Measurements from ENCODE around the gene KLHL25.

The KLHL25 gene

DNA sequence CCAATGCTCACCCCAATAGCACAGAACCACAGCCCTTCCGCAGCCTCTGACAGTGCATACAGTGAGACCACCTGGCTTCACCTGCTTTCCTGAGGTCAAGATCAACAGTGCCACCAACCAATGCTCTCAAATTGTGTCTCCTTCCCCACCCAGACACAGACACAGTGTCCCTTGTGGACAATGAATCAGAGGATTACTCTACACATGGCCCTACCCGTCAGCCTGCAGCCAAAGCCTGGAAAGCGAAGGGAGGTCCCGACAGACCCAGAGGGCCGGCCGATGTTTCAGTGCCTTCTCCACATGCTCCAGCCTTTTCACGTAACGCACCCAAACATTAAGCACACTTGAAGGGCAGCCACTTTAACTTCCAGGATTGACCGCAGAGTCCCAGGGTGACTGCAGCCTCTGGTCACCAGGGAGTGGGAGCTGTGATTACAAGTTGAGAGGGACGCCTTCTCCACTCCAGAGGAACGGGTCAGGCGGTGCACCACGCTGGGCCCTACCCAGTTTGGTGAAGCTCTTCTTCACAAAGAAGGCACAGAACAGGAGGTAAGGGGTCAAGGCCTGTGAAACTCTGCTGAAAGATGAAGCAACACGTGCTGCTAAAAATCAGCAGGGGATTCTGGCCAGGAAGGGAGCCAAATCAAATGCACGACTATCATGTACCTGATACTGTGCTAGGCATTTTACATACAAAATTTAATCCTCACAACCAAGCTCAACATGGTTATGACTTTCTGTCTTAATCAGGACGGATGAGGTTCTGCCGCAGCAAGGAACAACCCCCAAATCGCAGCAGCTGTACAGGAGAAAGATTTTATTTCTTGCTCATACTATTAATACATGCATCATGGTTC is 17.2 kb downstream of the KLHL25 start:
- DNase-seq = no peak

DNA sequence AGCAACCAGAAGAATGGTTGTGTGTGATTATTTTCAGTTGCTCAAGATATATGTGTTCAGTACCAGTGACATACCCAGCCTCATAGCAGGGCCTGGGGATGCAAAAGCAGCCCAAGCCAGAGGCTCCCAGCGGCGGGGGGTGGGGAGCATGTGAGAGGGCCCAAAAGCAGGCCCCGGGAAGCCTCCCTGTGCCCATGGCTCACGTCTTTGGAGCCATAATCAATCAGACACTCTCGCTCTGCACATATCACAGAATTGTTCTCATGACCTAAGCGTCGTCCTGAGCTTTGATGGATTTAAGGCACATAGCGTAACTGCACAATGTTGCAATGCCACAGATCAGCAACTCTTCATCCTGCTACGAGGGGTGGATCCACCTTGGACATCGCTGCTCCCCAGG is 20.8 kb downstream of the KLHL25 start:
- no peak for DNase-seq

DNA sequence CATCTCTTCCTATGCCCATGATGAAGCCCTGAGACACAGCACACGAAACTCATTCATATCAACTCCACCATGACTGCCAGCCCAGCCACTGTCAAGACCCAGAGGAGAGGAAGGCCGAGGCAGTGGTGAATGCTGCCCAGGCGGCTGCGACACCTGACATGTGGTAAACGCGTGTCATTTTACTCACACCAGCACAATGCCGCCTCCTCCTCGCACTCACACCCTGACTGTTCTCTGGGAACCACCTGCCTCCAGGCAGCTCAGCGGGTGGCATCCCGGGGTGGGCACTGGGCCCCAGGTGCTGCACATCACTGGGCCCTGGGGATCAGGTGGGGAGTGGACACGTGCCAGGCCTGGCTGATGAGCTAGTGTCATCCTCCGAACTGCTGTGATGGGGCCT is 21.5 kb downstream of the KLHL25 start:
- DNase-seq = no peak

DNA sequence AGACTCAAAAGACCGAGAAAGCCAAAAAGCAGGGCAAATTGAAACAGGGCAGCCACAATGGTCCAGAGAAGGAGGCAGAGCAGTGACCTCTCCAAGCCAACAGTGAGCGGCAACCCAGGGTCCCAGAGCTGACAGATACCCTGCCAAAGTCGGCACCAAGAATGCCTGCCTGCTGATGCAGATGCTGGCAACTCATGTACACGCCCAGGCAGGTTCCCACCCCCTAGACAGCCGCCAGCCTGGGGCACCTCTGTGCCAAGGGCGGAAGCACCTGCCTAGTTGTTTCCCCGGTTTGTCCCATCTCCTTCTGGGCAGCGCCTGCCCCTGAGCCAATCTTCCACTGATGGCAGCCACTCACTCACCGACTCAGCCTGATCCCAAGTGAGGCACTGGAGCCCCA is 22.1 kb downstream of the KLHL25 start:
- no peak for DNase-seq

DNA sequence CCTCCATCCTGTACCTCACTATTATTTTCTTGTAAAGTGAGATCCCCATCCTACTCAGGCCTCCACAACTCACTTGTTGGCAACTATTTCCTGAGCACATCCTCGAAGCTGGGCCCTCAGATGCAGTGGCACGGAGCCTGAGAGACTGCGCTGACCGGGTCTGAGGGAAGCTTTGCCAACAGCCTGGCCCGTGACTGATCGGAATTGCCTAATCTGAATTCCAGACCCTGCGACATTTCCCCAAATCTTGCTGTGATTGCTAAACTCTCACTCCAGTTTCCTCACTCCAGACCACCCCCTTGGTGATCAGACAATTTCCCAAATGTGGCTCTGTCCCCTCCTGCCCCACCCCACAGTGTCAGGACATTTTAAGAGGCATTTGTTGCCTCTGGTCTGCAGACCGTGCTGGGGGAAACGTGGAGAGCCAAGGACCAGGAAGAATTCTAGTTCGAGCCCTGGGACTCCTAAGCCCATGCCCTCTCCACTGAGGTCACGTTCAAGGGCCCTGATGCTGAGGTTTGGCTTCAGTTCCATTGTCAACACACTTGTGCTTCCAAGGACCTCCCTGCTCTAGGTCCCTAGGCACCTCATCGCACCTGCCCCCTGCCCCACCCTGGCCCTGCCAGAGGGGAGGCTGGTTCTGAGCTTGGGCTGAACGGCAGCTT is 22.8 kb downstream of the KLHL25 start:
- peak; percentile 4 for DNase-seq

DNA sequence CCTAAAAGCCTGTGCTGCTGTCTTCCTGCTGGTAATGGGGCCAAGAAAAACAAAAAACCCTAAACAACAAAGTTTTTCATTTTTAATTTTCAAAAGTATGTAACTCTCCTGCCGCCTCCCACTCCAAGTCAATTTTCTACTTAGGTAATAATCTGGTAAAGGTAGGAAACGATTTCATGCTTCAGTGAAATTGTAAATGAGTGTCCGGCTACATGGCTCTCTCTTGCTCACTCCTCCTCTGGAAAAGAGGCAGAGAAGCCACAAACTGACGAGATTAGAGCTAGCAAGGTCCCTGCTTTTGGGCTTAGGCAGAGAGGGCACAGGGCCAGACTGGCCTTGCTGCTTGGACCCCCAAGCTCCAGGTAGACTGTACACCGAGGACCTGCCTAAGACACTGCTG is 23.5 kb downstream of the KLHL25 start:
- DNase-seq = no peak

DNA sequence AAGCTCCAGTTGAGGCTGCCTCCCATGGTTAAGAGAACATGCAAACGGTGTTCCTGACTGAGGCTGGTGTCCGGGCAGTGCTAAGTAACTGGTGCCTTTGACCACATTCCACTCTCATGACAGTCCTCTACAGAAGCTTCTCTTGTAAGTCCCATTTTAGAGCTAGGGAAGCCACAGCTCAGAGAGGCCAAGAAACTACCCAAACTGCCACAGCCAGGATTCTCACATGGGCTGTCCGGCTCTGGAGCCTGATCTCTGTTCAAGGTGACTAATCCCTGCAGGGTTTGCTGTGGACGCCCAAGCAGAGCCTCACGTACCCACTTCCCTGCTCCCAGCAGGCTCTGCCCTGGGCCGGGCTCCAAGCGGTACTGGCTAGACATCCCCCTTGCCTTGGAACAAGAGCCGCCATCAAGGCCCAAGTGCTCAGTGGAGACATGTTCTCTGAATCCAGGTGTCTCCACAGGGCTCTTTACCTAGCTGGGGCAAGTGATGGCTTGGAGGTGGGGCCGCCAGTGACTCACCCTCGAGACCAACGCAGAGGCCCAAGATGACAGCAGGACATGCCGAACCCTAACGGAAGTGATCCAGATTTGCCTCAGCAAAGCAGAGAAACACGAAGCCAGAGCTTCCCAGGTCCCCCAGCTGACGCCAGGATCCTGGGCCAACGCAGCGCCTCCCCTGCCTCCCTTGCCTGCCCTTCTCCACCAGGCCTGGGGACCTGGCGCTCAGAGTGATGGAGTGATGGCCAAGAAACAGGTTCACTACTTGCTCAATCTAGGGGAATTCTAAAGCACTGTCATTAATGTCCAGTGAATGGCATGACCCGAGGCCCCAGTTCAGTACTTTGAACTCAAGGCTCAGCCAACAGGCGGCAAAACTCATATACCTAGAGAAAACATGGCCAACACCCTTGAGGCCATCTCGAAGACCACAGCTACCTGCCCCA is 24.4 kb downstream of the KLHL25 start:
- DNase-seq = no peak

DNA sequence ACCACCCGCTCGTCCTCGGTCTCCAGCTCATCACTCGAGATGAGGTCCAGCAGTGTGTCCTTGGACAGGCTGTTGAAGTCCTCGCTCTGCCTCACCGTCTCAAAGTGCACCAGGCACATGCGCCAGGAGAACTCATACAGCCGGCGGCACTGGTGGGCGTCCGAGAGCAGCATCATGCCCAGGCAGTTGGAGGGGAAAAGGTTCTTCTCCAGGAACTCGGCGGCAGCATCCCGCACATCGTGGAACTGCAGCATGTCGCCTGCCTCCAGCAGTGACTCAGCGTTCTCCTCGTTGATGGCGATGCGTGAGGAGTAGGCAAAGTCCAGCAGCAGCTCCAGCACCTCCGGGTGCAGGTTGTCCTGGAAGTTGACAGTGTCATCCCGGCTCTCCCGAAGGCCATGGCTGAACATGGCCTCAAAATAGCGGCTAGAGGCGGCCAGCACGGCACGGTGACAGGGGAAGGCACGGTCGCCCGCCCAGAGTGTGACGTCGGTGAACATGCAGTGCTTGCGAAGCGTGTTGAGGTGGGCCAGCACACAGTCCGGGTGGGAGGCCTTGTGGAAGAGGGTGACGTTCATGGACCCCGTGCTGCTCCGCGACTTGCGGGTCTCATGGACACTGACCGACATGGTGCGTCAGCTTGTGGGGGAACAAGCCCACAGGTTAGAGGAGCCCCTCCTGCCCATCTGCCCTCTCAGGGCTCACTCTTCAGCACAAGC is 25.4 kb downstream of the KLHL25 start:
- no peak for DNase-seq

DNA sequence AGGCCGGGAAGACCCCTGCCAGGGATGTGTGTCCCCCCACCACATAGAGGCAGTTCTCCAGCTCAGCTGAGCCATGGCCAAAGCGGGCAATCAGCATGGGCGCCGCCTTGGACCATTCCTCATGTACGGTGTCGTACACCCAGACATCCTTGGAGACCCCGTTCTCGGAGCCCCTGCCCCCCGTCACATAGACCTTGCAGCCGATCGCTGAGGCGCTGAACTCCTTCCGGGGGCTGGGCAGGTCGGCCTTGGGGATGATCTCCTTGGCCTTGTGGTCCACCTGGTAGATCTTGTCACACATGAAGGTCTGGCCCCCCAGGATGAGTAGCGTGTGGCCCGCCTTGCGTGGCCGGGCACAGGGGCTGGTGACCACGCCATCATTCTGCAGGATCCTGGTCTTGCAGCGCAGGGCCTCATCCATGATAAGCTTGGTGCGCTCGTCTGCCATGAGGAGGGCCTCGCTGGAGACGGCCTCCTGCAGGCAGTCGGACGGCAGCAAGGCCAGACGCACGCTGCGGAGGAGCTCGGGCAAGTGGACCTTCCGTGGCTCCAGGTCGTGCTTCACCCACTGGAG is 26.0 kb downstream of the KLHL25 start:
- no peak for DNase-seq

DNA sequence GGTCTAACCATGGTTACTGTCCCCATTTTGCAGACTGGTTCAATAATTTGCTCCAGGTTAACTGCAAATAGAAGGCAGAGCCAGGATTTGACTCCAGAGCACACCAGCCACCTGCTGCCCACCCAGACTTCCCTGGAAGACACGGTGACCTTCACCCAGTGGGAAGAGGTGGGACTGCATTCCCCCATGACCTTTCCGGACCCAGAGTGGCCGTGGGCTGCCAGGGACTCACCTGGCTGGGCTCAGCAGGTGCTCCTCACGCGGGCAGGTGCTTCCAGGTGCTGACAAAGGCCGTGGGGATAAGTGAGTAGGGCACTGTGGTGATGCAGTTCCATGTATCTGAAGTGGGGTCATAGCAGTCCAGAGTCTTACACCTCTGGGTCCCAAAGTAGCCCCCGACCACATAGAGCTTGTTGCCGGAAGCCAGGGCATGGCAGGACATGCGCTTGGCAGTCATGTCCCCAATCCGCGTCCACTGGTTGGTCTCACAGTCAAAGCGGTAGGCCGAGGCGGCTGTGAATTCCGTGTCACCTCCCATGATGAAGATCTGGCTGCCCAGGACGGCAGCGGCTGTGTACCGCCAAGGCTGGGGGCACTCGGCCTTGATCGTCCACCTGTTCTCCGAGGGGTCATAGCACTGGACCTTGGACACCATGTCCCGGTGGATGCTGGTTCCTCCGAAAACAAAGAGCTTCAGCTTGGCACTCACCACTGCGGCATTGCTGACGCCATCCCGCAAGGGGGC is 26.8 kb downstream of the KLHL25 start:
- no peak for DNase-seq

DNA sequence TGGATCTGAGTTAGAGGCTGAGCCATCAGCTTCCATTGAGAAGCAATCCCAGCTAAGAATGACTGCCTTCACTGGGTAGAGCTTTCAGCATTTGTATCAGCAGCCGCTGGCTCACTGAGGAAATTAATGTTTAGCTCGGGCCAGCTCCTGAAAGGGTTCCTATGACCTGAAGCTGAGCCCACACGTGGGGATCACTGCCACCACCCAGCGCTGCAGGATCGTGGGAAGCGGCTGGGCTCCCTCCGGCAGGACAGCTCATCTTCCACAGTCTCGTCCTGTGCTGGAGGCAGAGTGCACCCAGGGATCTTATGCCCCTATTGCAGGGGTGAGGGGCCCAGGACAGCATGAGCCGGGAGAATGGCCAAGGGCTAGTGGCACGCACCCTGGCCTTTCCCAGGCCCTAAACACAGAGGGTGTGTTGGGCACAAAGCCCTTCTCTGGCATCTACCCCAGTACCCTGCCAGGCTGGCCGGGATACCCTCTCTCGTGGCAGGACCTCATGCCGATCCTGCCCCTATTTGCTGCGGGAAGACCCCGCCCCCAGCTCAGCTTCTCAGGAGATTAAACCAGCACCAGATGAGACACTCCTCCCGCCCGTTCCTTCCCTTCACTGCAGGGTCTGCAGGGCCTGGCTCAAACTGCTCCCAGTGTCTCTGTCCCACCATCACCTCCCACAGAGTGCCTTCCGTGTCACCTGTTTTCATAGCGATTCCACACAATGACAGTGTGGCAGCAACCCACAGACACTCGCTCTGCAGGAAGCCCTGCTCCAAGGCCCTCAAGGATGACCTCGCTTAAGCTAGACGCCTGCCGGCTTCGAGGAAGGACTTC is 28.5 kb downstream of the KLHL25 start:
- no peak for DNase-seq

DNA sequence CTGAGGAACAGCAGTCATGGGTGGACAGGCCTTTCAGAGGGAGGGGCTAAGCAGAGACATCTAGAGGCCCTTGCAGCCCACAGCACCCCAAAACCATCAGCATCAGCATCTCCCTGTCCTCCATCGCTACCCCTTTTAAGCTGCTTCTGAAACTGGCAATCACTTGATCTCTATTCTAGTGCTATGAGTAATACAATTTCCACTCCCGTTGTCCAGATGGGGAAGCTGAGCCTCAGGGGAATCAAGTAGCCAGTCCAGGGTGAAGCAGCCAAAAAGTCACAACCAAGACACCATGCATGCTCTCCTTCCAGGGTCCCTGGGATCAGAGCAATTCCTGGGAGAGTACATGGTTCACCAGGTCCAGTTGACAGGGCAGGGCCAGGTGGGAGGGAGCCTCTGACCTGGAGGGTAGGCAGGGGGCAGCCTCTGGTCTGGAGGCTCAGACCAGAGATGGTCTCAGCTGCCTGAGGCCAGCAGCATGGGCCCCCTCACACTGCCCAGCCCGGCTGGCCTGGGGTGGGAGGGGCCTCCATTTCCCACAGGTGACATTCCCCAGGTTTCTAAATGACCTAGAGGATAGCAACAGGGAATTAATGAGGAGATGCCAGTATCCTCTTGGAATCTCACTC is 30.0 kb downstream of the KLHL25 start:
- DNase-seq = no peak

DNA sequence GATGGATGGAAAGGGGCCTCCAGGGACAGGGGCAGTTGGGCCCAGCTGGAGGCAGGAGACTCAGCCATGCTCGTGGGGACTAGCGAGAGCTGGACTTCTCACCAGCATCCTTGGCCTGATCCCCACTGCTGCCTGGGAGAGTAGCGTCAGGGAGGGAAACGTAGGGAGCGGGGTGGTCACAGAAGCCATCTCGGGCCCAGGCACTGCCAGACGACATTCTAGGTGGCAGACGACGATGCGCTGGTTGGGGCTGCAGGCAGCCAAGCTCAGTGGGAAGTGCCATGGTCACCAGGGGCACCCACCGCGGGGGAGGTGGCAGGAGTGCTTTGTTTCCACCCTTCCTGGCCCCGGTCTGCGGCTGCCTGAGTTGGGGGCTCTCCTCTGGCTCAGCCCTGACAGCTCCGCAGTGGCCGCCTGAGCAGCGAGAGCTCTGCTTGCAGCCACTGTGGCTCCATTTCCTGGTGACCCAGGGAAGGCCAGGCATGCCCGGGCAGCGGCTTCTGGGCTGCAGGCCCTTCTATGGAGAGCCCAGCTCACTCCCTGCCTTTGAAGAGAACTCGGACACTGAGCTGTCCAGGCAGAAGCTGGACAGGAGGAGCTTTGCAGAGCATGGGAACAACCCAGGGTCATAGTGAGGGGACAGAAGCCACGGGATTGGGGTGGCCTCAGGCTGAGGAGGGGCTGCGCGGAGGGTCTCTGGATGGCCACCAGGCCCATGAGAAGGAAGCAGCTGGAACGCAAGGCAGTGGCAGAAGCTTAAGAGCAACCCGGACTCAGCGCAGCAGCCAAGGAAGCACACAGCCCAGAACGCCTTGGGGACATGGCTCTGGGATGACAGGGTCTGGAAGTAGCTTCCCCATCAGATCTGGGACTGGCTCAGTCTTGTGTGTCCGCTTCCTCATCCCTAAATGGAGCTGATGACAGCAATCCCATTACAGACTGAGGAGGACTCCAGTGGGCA is 30.8 kb downstream of the KLHL25 start:
- no peak for DNase-seq

DNA sequence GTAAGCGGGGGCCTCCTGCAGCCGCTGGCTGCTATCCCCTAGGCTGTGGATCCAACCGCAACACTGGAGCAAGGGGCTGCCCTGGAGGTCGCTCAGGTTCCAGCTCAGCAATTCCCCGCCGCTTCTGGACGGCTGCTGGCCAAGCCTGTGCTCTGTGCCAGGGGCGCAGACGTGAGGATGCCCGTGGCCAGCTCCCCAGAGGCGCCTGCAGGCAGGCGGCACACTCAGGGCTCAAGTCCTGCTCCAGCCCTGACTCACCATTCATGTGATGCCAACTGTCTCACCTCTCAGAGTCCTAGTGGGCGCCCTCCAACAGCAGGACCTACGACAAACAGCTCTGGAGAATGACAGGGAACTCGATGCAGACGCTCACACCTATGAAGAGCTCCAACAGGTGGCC is 31.6 kb downstream of the KLHL25 start:
- DNase-seq = no peak

DNA sequence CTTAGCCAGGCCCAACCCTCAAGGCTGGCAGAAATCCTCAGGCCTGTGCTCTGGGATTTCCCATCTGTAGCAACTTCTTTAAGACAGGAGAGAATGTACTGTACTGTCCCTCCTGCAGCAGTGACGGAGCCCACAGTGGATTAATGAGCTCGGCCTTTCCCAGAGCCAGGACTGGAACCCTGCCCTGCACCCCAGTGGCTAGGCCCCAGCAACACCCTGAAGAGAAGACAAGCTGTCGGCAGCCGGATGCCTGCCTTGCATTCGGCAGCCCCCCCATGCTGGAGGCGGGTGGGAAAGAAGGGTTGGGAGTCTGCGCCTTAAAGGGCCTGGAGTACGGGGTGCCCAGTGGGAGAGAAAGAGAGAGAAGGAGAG is 32.0 kb downstream of the KLHL25 start:
- DNase-seq = no peak

DNA sequence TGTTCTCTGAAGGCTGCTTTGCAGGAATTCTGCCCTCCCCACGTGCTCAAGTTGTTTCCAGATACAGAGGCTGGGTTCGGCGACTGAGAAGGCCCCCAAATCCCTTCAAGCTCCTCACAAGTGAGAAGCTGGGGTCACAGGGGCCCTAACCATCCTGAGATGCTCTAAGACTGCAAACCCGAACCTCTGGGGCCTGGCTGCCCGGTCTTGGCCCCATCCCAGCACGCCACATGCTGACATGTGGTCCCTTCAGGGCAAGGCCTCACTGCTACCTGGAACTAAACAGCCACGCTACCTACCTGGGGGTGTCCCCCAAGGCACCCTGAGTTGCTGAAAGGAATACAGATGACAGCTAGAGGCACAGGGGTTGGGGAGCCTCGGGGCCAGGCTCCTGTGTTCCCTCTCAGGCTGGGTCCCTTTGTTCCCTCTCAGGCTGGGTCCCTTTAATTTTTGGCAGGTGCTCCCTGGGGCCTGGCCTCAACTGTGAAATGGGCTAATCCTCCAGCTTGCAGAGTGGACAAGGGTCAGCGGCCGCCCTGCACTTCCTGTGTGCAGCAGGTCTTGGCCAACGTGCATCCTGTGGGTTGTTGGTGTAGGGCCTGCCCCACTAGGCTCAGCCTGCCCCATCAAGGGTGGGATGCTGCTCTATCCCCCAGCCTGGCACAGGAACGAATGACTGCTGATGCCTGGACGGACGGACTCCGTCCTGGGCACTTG is 32.5 kb downstream of the KLHL25 start:
- DNase-seq = no peak

DNA sequence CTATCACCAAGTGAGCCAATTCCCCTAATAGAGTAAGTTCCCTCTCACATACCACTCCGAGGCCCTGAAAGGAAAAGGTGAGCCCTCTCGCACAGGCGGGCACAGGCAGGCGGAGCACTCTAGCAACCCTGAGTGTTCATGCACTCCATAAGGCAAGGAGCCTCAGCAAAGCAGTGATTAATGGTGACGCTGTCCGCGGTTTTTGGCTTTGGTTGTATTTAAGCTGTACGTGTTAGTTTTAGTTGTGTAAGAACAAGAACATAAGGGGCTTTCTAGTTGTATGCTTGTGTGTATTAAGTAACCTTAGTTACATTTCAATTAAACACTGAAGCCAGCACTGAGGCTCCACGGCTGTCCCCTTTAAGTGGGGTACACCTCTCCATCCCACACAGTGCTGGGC is 33.1 kb downstream of the KLHL25 start:
- DNase-seq = no peak

Data from DMS79 (cell line).